B cell (primary cell): Measurements from ENCODE around the gene XYLT1.

Experiments
- EZH2 ChIP-seq: IDR thresholded peaks from 2 replicates; pipeline ENCODE4 v1.6.1; 2012; ENCODE audit warnings: borderline replicate concordance, low read depth, mild to moderate bottlenecking, moderate library complexity, low read length; ENCODE audit not compliant: insufficient read depth, poor library complexity, severe bottlenecking
- TF ChIP-seq, protein P1 (sequence below): fragments of 200-600 bp; IDR thresholded peaks from one replicate; pipeline ENCODE4 v1.8.0; 2022; ENCODE audit warnings: antibody characterized with exemption, mild to moderate bottlenecking

DNA sequence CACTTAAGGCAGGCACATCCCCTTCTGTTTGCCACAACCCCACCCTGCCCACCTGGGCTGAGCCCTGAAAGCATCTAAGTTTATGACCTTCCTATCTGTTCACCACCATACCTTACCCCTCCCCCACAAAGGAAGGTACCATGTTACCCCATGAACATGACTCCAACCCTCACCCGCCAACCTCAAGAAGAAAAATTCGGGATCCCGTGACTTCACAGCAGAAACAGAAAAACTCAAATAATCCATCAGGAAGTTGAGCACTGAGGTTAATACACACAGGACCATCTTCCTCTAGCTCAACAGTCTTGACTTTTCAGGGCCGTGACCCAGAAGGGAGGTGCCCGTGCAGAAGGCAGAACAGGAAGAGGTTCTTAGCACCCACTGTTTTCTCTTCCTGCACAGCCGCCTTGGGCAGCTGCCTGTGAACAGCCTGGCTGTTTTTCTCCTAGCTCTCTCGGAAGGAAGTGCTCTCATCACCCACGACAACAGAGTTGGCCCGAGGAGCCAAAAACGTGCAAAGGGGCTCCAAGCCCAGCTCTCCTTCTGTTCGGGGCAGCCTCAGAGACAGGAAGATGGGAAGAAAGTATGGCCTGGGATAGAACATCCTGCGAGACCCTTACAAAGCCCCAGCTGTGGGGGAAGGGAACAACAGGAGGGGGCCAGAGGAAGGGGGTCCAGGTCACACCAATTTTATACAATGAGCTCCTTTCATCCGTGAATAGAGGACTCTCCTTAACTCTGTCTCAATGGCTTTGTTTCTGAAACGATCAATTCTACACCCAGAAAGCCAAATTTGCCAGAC, 101.1 kb downstream of the XYLT1 start:
- TF ChIP-seq, protein P1, sequence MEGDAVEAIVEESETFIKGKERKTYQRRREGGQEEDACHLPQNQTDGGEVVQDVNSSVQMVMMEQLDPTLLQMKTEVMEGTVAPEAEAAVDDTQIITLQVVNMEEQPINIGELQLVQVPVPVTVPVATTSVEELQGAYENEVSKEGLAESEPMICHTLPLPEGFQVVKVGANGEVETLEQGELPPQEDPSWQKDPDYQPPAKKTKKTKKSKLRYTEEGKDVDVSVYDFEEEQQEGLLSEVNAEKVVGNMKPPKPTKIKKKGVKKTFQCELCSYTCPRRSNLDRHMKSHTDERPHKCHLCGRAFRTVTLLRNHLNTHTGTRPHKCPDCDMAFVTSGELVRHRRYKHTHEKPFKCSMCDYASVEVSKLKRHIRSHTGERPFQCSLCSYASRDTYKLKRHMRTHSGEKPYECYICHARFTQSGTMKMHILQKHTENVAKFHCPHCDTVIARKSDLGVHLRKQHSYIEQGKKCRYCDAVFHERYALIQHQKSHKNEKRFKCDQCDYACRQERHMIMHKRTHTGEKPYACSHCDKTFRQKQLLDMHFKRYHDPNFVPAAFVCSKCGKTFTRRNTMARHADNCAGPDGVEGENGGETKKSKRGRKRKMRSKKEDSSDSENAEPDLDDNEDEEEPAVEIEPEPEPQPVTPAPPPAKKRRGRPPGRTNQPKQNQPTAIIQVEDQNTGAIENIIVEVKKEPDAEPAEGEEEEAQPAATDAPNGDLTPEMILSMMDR = no peak
- no peak for TF ChIP-seq EZH2
